Anterior cingulate cortex (tissue), 58 donors: Measurements from ENCODE around the gene OTOP1.
"Not testable (repeated sequence)": the region's sequence is repeated elsewhere in the genome, so short reads cannot be mapped to it uniquely, and the experiment has no call there.

Source experiments
- DNase-seq, 58 donors: peaks; one replicate each; lab custom pipeline; 2025; lab: John Stamatoyannopoulos, UW

OTOP1 gene

DNA sequence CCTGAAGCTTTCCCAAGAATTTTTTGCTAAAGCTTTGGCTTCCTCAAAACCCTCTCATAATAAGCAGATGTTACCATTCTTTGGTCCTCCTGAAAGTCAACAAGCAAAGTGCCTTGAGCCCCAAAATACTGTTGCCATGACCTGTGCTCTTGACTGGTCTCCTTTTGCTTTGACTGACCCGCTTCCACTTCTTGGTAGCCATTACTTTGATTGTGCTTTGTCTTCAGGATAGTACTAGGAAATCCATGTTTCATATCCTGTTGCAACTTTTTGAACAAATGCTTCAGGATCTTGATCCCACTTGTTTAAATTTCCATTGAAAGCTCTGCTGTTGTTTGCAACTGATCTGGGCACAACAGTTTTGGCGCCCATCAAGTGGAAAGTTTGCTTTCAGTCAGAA, 6.9 kb upstream of the OTOP1 start:
- no peak for DNase-seq

DNA sequence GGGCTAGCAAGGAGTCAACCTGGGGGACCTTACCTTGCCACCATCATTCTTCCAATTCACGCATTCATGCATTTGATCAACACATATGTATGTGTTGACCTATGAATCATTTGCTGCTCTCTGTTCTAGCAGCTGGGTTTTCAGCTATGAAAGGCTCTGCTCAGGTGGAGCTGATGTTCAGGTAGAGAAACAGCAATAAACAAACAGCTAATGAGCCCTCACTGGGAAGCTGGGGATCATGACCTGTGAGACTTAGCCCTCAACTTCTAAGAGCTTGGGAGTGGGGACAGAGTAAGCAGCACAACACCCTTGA, 1.6 kb upstream of the OTOP1 start:
- no peak for DNase-seq

DNA sequence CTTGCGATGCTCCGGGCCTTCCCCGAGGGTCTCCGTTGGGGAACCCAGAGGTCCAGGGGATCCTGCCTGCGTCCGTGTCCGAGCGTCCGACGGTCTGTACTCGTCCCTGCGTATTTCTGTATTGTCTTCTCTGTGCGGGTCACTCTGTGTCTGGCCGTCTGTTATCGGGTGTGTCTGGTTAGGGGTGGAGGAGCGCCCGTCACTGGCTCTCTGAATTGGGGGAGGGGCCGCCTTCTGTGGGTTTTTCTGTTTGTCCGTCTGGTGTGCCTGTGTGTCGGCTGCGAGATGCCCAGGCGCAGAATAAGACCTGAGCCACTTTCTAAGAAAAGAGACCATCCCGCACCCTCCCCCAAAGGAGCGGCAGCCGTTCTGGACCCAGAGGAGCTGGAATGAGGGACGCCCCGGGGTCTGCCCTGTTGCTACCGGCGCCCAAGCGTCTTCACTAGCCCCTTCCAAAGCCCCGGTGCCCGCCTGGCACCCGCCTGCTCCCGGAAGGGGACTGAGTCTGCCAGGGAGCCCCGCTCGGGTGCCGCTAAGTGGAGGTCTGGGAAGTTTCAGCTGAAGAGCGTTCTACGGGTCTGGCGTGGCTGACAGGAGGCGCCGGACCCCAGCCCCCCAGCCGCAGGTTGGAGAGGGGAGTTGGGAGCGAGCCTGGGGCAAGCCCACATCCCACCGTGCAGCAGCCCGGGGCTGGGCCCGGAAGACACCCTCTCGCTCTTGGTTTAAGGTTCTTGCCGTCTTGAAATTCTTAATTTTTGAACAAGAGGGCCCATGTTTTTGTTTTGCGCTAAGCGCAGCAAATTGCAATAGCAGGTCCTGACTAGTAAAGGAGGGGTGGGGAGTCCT, 1.0 kb upstream of the OTOP1 start:
- no peak for DNase-seq

- no peak for DNase-seq
Observed at GRCh38 chr4:4225915-4226605, 669 bp downstream of the OTOP1 start.

DNA sequence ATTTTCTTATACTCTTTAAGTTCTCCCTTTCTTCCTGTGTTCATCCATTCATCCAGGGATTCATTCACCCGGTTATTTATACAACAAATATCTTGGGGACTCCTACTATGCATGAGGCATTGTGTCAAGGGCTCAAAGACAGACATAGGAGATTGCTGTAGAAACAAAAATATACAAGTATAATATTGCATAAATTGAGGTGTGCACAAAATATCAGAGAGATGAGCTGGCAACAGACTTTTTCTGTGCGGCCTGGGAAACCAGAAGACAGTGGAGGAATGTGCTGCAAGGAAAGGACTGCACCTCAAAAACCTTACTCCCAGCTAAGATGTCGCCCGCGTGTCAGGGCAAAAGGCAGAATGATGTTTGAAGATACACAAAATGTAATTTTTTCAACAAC, 9.6 kb downstream of the OTOP1 start:
- no peak for DNase-seq

DNA sequence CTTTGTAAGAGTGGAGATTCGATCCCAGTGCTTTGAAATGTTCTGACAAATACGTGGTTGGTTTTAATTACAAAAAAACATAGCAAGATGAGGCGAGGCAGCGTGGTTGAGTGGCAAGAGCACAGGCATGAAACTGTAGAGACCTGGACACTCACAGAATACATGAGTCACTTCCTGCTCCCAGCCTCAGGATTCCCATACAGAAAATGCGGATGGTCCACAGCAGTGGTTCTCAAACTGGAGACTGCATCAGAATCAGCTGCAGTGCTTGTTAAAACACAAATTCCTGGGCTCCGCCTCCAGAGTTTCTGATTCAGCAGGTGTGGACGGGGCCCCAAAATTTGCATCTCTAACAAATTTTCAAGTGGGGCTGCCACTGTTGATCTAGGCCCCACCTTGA, 10.1 kb downstream of the OTOP1 start:
- DNase-seq: no peak

DNA sequence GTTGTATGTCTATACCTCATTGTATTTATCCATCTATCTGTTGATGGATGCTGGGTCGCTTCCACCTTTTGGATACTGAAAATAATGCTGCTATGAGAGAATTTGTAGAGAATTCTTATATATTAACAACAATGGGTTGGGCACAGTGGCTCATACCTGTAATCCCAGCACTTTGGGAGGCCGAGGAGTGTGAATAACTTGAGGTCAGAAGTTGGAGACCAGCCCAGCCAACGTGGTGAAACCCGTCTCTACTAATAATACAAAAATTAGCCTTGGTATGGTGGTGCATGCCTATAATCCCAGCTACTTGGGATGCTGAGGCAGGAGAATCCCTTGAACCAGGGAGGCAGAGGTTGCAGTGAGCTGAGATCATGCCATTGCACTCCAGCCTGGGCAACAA, 13.1 kb downstream of the OTOP1 start:
- not testable (repeated sequence) for DNase-seq

- no peak for DNase-seq
Observed at GRCh38 chr4:4206204-4206603, 20.5 kb downstream of the OTOP1 start.

DNA sequence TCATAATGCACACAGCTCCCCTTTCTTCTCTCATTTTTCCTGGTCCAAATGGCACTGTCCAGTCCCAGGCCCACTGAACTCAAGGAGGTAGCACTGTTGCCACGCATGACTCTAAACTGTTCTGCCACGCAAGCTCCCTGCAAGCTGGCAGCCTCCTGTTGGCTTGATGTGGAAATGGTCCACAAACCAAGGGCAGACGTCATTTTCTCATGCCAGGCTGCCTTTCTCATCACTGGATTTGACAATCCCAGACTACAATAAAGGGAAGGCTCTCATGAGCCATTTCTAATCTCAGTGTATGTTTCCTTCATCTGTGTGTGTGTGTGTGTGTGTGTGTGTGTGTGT, 22.4 kb downstream of the OTOP1 start:
- no peak for DNase-seq

DNA sequence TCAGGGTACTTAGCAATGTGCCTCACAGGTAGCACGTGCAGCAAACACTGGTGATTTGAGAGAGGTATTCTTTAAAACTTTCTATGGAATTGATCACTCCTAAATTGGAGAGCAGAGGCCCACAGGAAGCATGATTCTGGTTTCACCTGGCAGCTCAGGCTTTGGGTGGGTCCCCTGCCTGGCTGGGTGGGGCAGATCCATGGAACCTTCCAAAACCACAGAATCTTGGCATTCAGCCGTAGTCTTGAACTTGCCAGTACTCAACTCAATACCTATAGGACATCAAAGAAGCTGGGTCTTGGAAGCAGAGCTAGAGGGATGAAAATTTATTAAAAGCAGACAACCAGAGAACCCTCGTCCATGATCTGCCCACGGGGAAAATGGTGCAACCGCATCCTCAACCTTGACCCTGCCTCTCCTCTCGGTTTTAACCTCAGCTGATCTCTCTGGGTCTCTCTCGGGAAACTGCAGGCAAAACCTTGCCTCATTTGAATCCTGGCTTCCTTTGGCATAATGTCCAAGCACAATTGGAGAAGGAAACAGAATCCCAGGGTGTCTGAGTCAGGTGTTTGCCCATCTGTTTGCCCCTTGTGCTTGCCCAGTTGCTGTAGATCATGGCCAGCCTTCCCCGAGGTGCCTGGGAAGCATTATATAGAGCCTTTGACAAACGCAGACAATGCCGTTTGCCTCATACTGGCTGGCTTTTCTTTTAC, 22.9 kb downstream of the OTOP1 start:
- DNase-seq: no peak

GRCh38 chr4:4202510-4202909, 24.2 kb downstream of the OTOP1 start:
- no peak for DNase-seq

DNA sequence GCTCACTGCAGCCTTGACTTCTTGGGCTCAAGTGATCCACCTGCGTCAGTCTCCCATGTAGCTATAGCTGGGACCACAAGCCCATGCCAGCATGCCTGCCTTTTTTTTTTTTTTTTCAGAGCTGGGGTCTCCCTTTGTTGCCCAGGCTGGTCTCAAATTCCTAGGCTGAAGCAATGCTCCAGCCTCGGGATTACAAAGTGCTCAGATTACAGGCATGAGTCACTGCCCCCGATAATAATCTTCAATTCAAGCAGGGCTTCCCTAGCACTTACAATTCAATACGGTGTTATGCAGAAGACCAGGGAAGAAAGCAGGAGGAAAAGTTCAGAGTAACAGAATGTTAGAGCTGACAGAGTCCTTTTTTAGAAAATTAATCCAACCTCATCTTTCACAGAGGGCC, 26.1 kb downstream of the OTOP1 start:
- no peak for DNase-seq

DNA sequence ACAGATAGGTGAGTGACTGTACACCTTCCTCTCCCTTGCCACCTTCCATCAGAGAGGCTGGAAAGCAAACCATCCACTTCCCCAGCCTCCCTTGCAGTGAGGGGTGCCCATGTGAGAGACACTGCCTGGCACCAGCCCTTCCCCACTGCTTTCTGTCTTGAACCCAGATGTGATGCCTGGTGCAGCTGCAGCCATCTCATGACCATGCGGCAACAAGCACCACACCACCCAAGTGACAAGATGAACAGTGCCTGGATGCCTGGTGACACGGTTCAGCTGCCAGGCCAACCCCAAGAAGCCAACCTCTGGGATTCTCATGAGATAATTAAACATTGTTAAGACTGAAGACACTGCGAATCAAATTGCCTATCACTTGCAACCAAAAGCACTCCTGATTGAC, 31.4 kb downstream of the OTOP1 start:
- no peak for DNase-seq

DNA sequence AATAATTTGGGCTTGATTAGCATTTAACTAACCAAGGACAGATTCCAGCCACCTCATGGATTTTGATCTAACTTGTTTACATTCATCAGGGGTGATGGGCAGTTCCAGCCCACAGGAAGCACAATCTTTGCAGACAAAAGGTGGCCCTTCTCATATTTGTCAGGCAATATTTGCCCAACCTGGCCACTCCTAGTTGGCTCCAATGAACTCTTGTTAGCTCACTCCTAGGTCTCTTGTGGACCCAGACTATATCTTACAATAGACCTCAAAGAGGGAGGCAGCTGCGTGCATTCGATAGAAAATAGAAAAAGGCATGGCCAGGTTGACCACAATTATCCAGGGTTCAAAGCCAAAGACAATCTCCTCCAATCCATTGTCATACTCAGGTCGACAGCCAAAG, 38.2 kb downstream of the OTOP1 start:
- DNase-seq: not testable (repeated sequence)

GRCh38 chr4:4185528-4185927, 41.2 kb downstream of the OTOP1 start:
- DNase-seq: no peak

DNA sequence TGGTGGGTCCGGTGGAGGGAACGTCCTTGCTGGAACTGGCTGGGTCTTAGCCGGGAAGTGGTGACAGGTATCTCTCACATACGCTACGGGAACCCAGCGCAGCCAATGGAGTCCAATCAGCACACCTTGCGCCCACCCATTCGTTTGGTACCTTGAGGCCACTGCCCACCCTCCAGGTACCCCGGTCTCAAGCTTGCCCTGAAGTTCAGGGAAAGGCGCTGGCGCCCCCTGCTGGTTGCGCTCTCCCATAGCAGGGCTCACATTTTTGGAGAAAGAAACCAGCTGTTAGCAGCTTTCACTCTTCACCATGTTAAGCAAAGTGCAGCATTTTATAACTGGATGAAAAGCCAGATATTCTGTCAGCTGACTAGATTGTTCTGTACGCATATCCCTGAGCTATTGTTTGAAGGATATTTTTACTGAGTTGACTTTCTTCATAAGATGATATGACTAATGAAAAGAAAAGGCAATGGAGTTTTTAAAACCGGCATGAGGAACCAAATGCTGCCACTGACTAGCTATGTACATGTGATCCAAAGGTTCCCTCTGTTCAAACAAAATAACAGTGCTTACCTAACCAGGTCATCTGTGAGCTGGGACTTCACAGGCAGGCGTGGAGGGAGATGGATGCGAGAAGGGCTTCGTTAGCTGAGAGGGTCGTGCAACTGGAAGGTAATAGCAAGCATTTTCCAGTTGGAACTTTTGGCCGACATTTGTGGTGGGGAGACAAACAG, 43.7 kb downstream of the OTOP1 start:
- DNase-seq: no peak

DNA sequence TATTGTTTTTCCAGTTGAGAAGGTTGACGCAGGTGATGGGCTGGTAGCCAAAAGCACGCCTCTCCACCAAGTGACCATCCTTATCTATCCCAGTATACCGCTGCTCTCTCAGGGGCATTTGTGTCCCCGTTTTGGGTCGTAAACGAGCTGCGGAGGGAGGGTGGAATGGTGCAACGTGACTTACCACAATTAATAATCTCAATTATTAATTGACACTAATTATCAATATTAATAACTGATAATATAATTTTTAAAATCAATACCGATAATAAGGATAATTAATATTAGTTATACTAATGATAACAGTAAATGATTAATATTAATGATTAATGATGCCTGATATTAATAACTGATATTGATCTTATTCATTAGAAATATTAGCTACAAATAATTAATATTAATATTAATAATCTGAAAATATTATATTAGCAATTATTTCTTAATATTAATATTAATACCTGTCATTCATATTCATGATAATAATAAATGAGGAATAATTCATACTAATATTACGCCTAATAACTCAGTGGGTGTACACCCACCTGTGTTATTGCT, 56.1 kb downstream of the OTOP1 start:
- no peak for DNase-seq

DNA sequence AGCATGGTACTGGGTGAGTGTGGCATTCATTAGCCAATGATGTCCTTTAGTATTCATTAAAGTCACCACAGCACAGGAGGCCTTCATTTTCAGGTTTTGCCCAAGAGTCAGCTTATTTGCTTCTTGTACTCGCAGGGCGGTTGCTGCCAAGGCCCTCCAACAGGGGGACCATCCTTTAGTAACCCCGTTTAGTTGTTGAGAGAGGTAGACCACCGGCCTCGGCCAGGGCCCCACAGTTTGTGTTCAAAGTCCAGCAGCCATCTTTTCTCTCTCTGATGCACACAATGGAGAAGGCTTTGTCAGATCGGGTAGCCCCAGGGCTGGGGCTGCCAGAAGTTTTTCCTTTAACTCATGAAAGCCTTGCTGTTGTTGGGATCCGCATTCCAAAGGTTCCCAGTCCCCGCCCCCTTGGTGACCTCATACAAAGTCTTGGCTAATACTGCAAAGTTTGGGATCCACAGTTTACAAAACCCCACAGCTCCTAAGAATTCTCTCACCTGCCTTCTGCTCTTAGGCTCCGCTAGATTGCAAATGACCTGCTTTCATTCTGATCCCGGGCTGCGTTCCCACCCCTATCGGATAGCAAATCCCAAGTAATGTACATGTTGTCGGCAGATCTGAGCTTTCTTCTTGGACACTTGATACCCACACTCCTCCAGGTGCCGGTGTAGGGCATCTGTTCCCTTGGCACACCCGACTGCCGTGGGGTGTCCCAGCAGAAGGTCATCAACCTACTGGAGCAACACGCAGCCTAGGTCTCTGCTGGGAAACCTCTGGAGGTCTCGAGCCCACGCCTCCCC, 58.5 kb downstream of the OTOP1 start:
- DNase-seq: not testable (repeated sequence)

GRCh38 chr4:4166986-4167385, 59.7 kb downstream of the OTOP1 start:
- not testable (repeated sequence) for DNase-seq
